ENCODE data around the gene SS18L1.

- TF ChIP-seq CTCF (conservative IDR thresholded peaks at IDR 0.05; ENCODE audit: low read depth, low read length) (no peak), EZH2 (IDR thresholded peaks at IDR 0.05; ENCODE audit: low read length, unreplicated experiment) (no peak)
Measured at GRCh38 chr20:62141043-62141396, 2.5 kb upstream of the SS18L1 start.
